K562 (cell line): ENCODE measurements around the gene LIFR. TPM values are rescaled to one million over a fixed set of nuclear protein-coding genes. Genes with fewer than 3 reads are reported as not detected.

ENCODE experiments used
- ATAC-seq: fragments of 200-7000 bp; cut with Tn5 transposase; 3 replicates; pipeline ENCODE4 v1.9.1; 2020; ENCODE audit warnings: moderate library complexity
- BruUV-seq: library from RNA; stranded (reverse); fragments of 400-500 nt; replicated peaks from 2 replicates; lab custom pipeline; 2021; lab: Mats Ljungman, UMichigan
- CTCF ChIA-PET: fragments of 300-600 bp; formaldehyde crosslinking; extraction: SDS; loops from one replicate; lab custom pipeline; 2021; ENCODE audit warnings: low intra/inter-chr PET ratio; lab: Yijun Ruan, JAX
- POLR2A ChIA-PET: fragments of 300-600, 350-650 bp; sonication (Branson Sonifier 250); formaldehyde crosslinking; extraction: SDS; loops from one replicate; lab custom pipeline; 2021; ENCODE audit warnings: antibody characterized with exemption, inconsistent platforms; lab: Yijun Ruan, JAX
- DNase-seq, 4 experiments: peaks; one replicate each; pipeline versions ENCODE4 v3.0.0 to v3.0.0-alpha.2; 2011 to 2018; ENCODE audit warnings: low spot score in 3 of 4, mixed read lengths in 3 of 4; ENCODE audit errors: extremely low read depth in 1 of 4
- FAIRE-seq: peaks from 2 replicates; lab custom pipeline; 2011; peaks lifted over from hg19 to GRCh38; lab: Jason Lieb, UNC
- H2AFZ ChIP-seq: 2 replicates; pipeline ENCODE4 v1.6.0; 2011; ENCODE audit warnings: low read depth, low read length, control low read depth, inconsistent platforms
- H3K27ac ChIP-seq: fragments of 200-600 bp; 3 replicates; pipeline ENCODE4 v1.8.0; 2011; ENCODE audit warnings: low read depth, mild to moderate bottlenecking, control low read depth, inconsistent platforms, low read length, moderate library complexity, mixed read lengths; ENCODE audit errors: extremely low read depth
- H3K27me3 ChIP-seq, 2 experiments: fragments of 300-600 bp in 1 of 2; 2 replicates in 1 of 2; 3 replicates in 1 of 2; pipeline versions ENCODE4 v1.6.0 to v1.8.0; 2011; ENCODE audit warnings: inconsistent platforms in 2 of 2, low read length in 2 of 2, mild to moderate bottlenecking in 1 of 2, mixed read lengths in 1 of 2, moderate library complexity in 1 of 2; ENCODE audit not compliant: control insufficient read depth in 2 of 2, insufficient read depth in 2 of 2
- H3K36me3 ChIP-seq: fragments of 300-600 bp; 3 replicates; pipeline ENCODE4 v1.8.0; 2011; ENCODE audit warnings: mild to moderate bottlenecking, low read length, inconsistent platforms; ENCODE audit not compliant: control insufficient read depth, insufficient read depth
- H3K4me1 ChIP-seq, 2 experiments: fragments of 200-600 bp in 1 of 2; replicated peaks in 1 of 2; 2 replicates in 1 of 2; 3 replicates in 1 of 2; pipeline versions ENCODE4 v1.5.1 to v1.8.0; 2011; ENCODE audit warnings: inconsistent platforms in 2 of 2, low read length in 2 of 2, mild to moderate bottlenecking in 1 of 2, mixed read lengths in 1 of 2, moderate library complexity in 1 of 2; ENCODE audit not compliant: control insufficient read depth in 2 of 2, insufficient read depth in 2 of 2
- H3K4me2 ChIP-seq: 2 replicates; pipeline ENCODE4 v1.6.1; 2011; ENCODE audit warnings: low read length, control low read depth, inconsistent platforms, mixed read lengths; ENCODE audit not compliant: insufficient read depth
- H3K4me3 ChIP-seq: fragments of 200-600 bp; sonication (generic), shearing (Covaris generic); 2 replicates; pipeline ENCODE4 v1.5.1; 2016; ENCODE audit warnings: control low read depth, inconsistent platforms
- H3K79me2 ChIP-seq: fragments of 200-600 bp; 3 replicates; pipeline ENCODE4 v1.8.0; 2011; ENCODE audit warnings: low read length, inconsistent platforms; ENCODE audit not compliant: control insufficient read depth, insufficient read depth
- H3K9ac ChIP-seq, 2 experiments: 2 replicates each; pipeline versions ENCODE4 v1.6.0 to v1.6.1; 2011; ENCODE audit warnings: low read depth in 2 of 2, low read length in 2 of 2, control low read depth in 1 of 2, inconsistent platforms in 1 of 2, mild to moderate bottlenecking in 1 of 2, mixed read lengths in 1 of 2; ENCODE audit not compliant: insufficient read depth in 1 of 2
- H3K9me1 ChIP-seq: one replicate; pipeline ENCODE4 v1.6.0; 2011; ENCODE audit warnings: inconsistent platforms, mild to moderate bottlenecking, low read length, moderate library complexity; ENCODE audit not compliant: control insufficient read depth, insufficient read depth
- H3K9me3 ChIP-seq: replicated peaks from 2 replicates; pipeline ENCODE4 v1.5.1; 2011; ENCODE audit warnings: low read depth, low read length, inconsistent platforms; ENCODE audit not compliant: control insufficient read depth, insufficient read depth
- H4K20me1 ChIP-seq: replicated peaks from 2 replicates; pipeline ENCODE4 v1.6.1; 2011; ENCODE audit warnings: low read length, inconsistent platforms, mixed read lengths; ENCODE audit not compliant: control insufficient read depth, insufficient read depth
- SPI1 ChIP-seq: IDR thresholded peaks from 2 replicates; pipeline ENCODE4 v1.6.1; 2011; ENCODE audit warnings: low read depth, low read length, control low read depth, borderline replicate concordance
- WGBS: fragments of 100-300 bp; shearing (Covaris generic); methylation state at CpG from one replicate; pipeline ENCODE4 v1.1.6; 2016; ENCODE audit warnings: low coverage, mixed read lengths; ENCODE audit not compliant: insufficient coverage; ENCODE audit errors: missing lambda C conversion rate; 5-methylcytosine and 5-hydroxymethylcytosine counted together
- in situ Hi-C: fragments of 300-500 bp; cut with MboI; formaldehyde crosslinking; loops from 4 replicates; pipeline ENCODE4 v1.15.0; 2018; ENCODE audit warnings: inconsistent platforms, mixed read lengths
- intact Hi-C: fragments of 100-400 bp; cut with micrococcal nuclease; formaldehyde crosslinking; loops from 2 replicates; pipeline ENCODE4 v1.14.2; 2022
- polyA plus RNA-seq, 8 experiments: library from polyadenylated mRNA; depleted of rRNA in 4 of 8; stranded (reverse) in 5 of 8; unstranded in 3 of 8; fragments of >200 nt; fragmentation: Nextera tagmentation in 2 of 8; fragmentation: Illumina TruSeq in 1 of 8; extraction: Ambion mirVana in 2 of 8; extraction: Trizol in 1 of 8; gene quantifications; 2 replicates each; pipeline versions ENCODE4 v1.2.1 to v1.2.3, GENCODE V29; 2011 to 2014; ENCODE audit warnings: inconsistent platforms in 1 of 8, missing spikeins in 1 of 8
- total RNA-seq, 7 experiments: library from RNA; depleted of rRNA in 6 of 7; stranded (reverse); fragments of >200 nt in 6 of 7; fragmentation: Illumina TruSeq in 2 of 7; extraction: Trizol in 2 of 7; gene quantifications; 2 replicates each; pipeline versions ENCODE4 v1.2.1 to v1.2.3, GENCODE V29; 2011 to 2021; ENCODE audit warnings: low replicate concordance in 1 of 7
- TF ChIP-seq, protein P1 (sequence below): fragments of 450-650 bp; formaldehyde crosslinking; IDR thresholded peaks from 2 replicates; pipeline ENCODE4 v1.4.0; 2022; ENCODE audit warnings: missing genetic modification characterization
- TF ChIP-seq, protein P2 (sequence below): fragments of 250-450 bp; sonication (Bioruptor Pico); IDR thresholded peaks from 2 replicates; pipeline ENCODE4 v1.8.0; 2022; ENCODE audit warnings: inconsistent platforms, mild to moderate bottlenecking, moderate library complexity, borderline replicate concordance

Gene LIFR
- total and polyA plus RNA-seq, 9 of the 15 experiments (the other 6 are each of a cell fraction or from before 2014, with no cell fraction given): 0.43 to 5.7 (median 3.3) TPM

DNA sequence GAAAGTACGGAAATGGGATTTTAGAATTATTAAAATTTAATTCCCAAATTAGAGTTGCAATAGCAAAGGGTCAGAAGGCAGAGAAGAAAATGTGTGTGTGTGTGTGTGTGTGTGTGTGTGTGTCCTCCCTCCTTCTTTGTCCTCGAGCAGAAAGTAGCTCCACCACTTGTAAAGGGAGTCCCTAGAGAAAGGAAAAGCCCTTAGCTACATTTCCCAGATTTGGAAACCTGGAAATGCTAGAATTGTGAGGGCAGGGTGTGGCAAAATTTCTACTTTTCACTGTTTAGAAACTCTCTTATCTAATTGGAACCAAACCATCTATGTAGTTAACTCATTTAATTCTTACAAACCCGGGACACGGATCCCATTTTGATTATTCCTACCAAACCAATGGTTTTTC, 33.2 kb upstream of the LIFR start (continued):
- TF ChIP-seq, protein P1, sequence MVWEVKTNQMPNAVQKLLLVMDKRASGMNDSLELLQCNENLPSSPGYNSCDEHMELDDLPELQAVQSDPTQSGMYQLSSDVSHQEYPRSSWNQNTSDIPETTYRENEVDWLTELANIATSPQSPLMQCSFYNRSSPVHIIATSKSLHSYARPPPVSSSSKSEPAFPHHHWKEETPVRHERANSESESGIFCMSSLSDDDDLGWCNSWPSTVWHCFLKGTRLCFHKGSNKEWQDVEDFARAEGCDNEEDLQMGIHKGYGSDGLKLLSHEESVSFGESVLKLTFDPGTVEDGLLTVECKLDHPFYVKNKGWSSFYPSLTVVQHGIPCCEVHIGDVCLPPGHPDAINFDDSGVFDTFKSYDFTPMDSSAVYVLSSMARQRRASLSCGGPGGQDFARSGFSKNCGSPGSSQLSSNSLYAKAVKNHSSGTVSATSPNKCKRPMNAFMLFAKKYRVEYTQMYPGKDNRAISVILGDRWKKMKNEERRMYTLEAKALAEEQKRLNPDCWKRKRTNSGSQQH (CRISPR knock-in tag): no peak

DNA sequence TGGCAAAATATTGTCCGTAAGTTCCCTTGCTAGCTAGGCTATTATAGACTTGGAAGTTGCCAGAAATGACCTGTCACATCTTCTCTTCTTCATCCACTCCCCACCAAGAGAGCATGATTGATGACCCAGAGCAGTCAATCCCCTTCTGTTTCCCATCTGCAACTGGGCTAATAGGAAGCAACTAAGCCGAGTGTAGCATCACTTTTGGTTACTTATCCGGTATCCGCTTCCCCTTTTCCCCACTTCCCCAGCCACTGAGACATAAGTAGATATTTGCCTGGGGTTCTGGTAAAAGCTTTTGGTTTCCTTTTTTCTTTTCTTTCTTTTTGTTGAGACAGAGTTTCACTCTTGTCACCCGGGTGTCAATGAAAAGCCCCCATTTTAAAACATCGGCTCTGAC, 29.4 kb upstream of the LIFR start:
- intact Hi-C loops: no loop called here
- no peaks in the 10 kb centered on the region for H3K4me1 ChIP-seq
- WGBS: 7% methylated on average over 6 of the region's 6 CpGs
- no peak overlapping the region for H3K4me2 ChIP-seq
- H3K27me3 ChIP-seq: no peaks in the 10 kb centered on the region; a peak in 1 of 5 replicates
- in situ Hi-C loops: no loop called here
- H3K79me2 ChIP-seq: no peaks in the 10 kb centered on the region
- no TSS peak for BruUV-seq
- no peak overlapping the region for H3K9ac ChIP-seq
- no peak overlapping the region for H2AFZ ChIP-seq
- TF ChIP-seq, protein P2, sequence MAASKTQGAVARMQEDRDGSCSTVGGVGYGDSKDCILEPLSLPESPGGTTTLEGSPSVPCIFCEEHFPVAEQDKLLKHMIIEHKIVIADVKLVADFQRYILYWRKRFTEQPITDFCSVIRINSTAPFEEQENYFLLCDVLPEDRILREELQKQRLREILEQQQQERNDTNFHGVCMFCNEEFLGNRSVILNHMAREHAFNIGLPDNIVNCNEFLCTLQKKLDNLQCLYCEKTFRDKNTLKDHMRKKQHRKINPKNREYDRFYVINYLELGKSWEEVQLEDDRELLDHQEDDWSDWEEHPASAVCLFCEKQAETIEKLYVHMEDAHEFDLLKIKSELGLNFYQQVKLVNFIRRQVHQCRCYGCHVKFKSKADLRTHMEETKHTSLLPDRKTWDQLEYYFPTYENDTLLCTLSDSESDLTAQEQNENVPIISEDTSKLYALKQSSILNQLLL (CRISPR knock-in tag): no peak
- peak; percentile 63; the same call in 1 of the 2 replicates for TF ChIP-seq SPI1
- TF ChIP-seq, all 486 proteins: peak for 1
- Histone ChIP-seq H3K9me3 (no peaks in the 10 kb centered on the region), H4K20me1 (no peaks in the 10 kb centered on the region), H3K36me3 (no peaks in the 10 kb centered on the region), H3K27ac (no peak overlapping the region), H3K9me1 (no peaks in the 10 kb centered on the region), H3K4me3 (no peak overlapping the region)
- ChIA-PET POLR2A (interaction anchor here (0.6 kb wide), 1 partner anchor 953 kb away, joined by 4 read pairs; no protein-coding TSS in a partner anchor), CTCF (no interaction called here)
- ATAC-seq: no peak
- no peak for DNase-seq
- FAIRE-seq: no peak
